K562 (cell line): ENCODE measurements around the gene NUDT2. TPM values are rescaled to one million over a fixed set of nuclear protein-coding genes. Genes with fewer than 3 reads are reported as not detected.

ENCODE experiments used
- ARID4B ChIP-seq: sonication (generic); formaldehyde crosslinking; IDR thresholded peaks from 2 replicates; pipeline ENCODE4 v1.8.0; 2022; ENCODE audit warnings: mild to moderate bottlenecking, missing genetic modification reagents
- BMI1 ChIP-seq: fragments of 150-350 bp; IDR thresholded peaks from 2 replicates; pipeline ENCODE4 v1.6.1; 2014; ENCODE audit warnings: low read length
- CTBP1 ChIP-seq: fragments of 450-650 bp; IDR thresholded peaks from 2 replicates; pipeline ENCODE4 v1.6.1; 2016; ENCODE audit warnings: borderline replicate concordance
- E2F3 ChIP-seq: fragments of 250-450 bp; sonication (Bioruptor Pico); IDR thresholded peaks from 2 replicates; pipeline ENCODE4 v1.4.0; 2020; ENCODE audit warnings: mild to moderate bottlenecking
- ETS2 ChIP-seq: IDR thresholded peaks from 2 replicates; pipeline ENCODE4 v1.6.1; 2016; ENCODE audit warnings: borderline replicate concordance, missing genetic modification characterization, mild to moderate bottlenecking, moderate library complexity, missing compliant biosample characterization; ENCODE audit not compliant: poor library complexity, severe bottlenecking
- ETV1 ChIP-seq: fragments of 450-650 bp; conservative IDR thresholded peaks from 2 replicates; pipeline ENCODE4 v1.6.1; 2016; ENCODE audit warnings: missing genetic modification characterization, control low read depth, low read depth, missing compliant biosample characterization
- KLF1 ChIP-seq: fragments of 450-650 bp; IDR thresholded peaks from 2 replicates; pipeline ENCODE4 v1.6.1; 2016; ENCODE audit warnings: missing genetic modification characterization, missing compliant biosample characterization
- KLF13 ChIP-seq: fragments of 450-650 bp; IDR thresholded peaks from 2 replicates; pipeline ENCODE4 v1.6.1; 2016; ENCODE audit warnings: missing genetic modification characterization, low read depth, mild to moderate bottlenecking, missing compliant biosample characterization, moderate library complexity, borderline replicate concordance
- PRMT5 ChIP-seq: sonication (generic); formaldehyde crosslinking; IDR thresholded peaks from 2 replicates; pipeline ENCODE4 v1.5.0; 2020; ENCODE audit warnings: missing genetic modification reagents
- SNIP1 ChIP-seq: fragments of 450-650 bp; IDR thresholded peaks from 2 replicates; pipeline ENCODE4 v1.7.1; 2017; ENCODE audit warnings: low read depth, mild to moderate bottlenecking
- TAF1 ChIP-seq: IDR thresholded peaks from 2 replicates; pipeline ENCODE4 v1.6.1; 2011; ENCODE audit warnings: mild to moderate bottlenecking, low read length, moderate library complexity; ENCODE audit not compliant: insufficient read depth, control insufficient read depth, severe bottlenecking; ENCODE audit errors: extremely low read depth
- ZBTB7A ChIP-seq: IDR thresholded peaks from 2 replicates; pipeline ENCODE4 v1.6.1; 2011; ENCODE audit warnings: low read depth, mild to moderate bottlenecking, low read length, moderate library complexity, borderline replicate concordance; ENCODE audit not compliant: control insufficient read depth
- ZFP30 ChIP-seq: fragments of 250-450 bp; sonication (Bioruptor Pico); IDR thresholded peaks from 2 replicates; pipeline ENCODE4 v1.8.0; 2022; ENCODE audit warnings: moderate library complexity, mild to moderate bottlenecking, inconsistent platforms, borderline replicate concordance
- ZNF124 ChIP-seq: sonication (generic); formaldehyde crosslinking; IDR thresholded peaks from 2 replicates; pipeline ENCODE4 v1.8.1; 2022; ENCODE audit warnings: missing genetic modification reagents
- ZNF165 ChIP-seq: fragments of 250-450 bp; sonication (Bioruptor Pico); IDR thresholded peaks from 2 replicates; pipeline ENCODE4 v1.4.0; 2020; ENCODE audit warnings: borderline replicate concordance
- ZNF212 ChIP-seq: fragments of 450-650 bp; formaldehyde crosslinking; IDR thresholded peaks from 2 replicates; pipeline ENCODE4 v1.4.0; 2020; ENCODE audit warnings: mild to moderate bottlenecking
- ZNF311 ChIP-seq: fragments of 250-450 bp; sonication (Bioruptor Pico); IDR thresholded peaks from 2 replicates; pipeline ENCODE4 v1.4.0; 2020; ENCODE audit warnings: mild to moderate bottlenecking, moderate library complexity
- ZSCAN29 ChIP-seq: fragments of 450-650 bp; IDR thresholded peaks from 2 replicates; pipeline ENCODE4 v1.6.1; 2017
- polyA plus RNA-seq, 8 experiments: library from polyadenylated mRNA; depleted of rRNA in 4 of 8; stranded (reverse) in 5 of 8; unstranded in 3 of 8; fragments of >200 nt; fragmentation: Nextera tagmentation in 2 of 8; fragmentation: Illumina TruSeq in 1 of 8; extraction: Ambion mirVana in 2 of 8; extraction: Trizol in 1 of 8; gene quantifications; 2 replicates each; pipeline versions ENCODE4 v1.2.1 to v1.2.3, GENCODE V29; 2011 to 2014; ENCODE audit warnings: inconsistent platforms in 1 of 8, missing spikeins in 1 of 8
- total RNA-seq, 7 experiments: library from RNA; depleted of rRNA in 6 of 7; stranded (reverse); fragments of >200 nt in 6 of 7; fragmentation: Illumina TruSeq in 2 of 7; extraction: Trizol in 2 of 7; gene quantifications; 2 replicates each; pipeline versions ENCODE4 v1.2.1 to v1.2.3, GENCODE V29; 2011 to 2021; ENCODE audit warnings: low replicate concordance in 1 of 7
- TF ChIP-seq, protein P1 (sequence below): IDR thresholded peaks from 3 replicates; pipeline ENCODE4 v1.6.1; 2011; ENCODE audit warnings: borderline replicate concordance, mild to moderate bottlenecking; ENCODE audit not compliant: insufficient read length, insufficient read depth
- TF ChIP-seq, protein P2 (sequence below): fragments of 450-650 bp; IDR thresholded peaks from one replicate; pipeline ENCODE4 v1.6.1; 2018; ENCODE audit warnings: mild to moderate bottlenecking, moderate library complexity; ENCODE audit not compliant: partially characterized antibody

The NUDT2 gene
- total and polyA plus RNA-seq, 9 of the 15 experiments (the other 6 are each of a cell fraction or from before 2014, with no cell fraction given) = 11.5 to 28.1 (median 19.0) TPM

DNA sequence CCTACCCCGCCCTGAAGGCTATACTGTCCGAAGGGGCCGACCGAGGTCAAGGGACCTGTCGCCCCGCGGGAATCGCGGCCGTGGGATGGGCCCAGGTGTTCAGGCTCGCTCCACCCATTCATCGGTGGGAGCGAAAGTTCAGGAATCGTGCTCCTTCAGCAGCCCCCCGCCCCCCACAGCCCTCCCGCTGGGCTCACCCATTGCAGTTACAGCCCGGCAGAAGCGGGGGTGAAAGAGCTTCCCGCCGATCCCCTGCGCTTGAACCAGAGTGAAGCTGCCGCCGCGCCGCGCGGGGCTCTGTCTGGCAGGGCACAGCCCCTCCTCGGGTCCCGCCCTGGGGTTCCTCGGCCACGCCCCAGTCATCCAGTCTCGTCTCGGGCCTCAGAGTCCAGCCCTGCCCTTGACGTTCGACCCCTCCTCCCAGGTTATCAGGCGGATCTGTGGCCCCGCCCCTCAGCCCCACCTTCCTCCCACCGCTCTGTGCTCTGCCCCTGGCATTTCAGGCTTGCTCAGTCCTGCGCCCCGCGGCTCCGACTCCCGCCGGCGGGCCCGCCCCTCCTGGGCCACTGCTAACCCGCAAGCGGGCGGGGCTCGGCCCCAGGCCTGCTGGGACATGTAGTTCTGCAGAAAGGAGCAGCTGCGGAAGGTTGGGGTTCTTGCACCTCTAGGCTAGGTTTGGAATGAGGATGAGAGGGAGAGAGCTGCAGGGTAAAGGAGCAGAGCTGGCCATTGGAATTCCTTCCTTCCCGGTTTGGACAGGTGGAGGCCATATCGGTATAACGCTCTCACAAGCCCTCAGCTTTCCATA, 47.4 kb downstream of the NUDT2 start, which contains the start of gene MYORG (continued):
- TF ChIP-seq ARID4B (CRISPR knock-in tag) = peak; percentile 31; the same call in 1 of the 2 replicates
- TF ChIP-seq ZNF311 (CRISPR knock-in tag) = no peak
- TF ChIP-seq ETS2 (tag) = no peak
- TF ChIP-seq ZFP30 = no peak
- no peak for TF ChIP-seq ZSCAN29
- no peak for TF ChIP-seq BMI1
- peak; percentile 32 for TF ChIP-seq TAF1
- TF ChIP-seq ZNF124 (CRISPR knock-in tag) = no peak
- no peak for TF ChIP-seq ETV1
- no peak for TF ChIP-seq SNIP1
- no peak for TF ChIP-seq KLF13 (tag)
- peak; percentile 83; the same call in 1 of the 2 replicates for TF ChIP-seq ZBTB7A
- TF ChIP-seq, protein P1, sequence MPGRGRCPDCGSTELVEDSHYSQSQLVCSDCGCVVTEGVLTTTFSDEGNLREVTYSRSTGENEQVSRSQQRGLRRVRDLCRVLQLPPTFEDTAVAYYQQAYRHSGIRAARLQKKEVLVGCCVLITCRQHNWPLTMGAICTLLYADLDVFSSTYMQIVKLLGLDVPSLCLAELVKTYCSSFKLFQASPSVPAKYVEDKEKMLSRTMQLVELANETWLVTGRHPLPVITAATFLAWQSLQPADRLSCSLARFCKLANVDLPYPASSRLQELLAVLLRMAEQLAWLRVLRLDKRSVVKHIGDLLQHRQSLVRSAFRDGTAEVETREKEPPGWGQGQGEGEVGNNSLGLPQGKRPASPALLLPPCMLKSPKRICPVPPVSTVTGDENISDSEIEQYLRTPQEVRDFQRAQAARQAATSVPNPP = no peak
- TF ChIP-seq PRMT5 (CRISPR knock-in tag) = no peak
- peak; percentile 62; the same call in 1 of the 2 replicates for TF ChIP-seq CTBP1
- no peak for TF ChIP-seq E2F3 (CRISPR knock-in tag)
- TF ChIP-seq, protein P2, sequence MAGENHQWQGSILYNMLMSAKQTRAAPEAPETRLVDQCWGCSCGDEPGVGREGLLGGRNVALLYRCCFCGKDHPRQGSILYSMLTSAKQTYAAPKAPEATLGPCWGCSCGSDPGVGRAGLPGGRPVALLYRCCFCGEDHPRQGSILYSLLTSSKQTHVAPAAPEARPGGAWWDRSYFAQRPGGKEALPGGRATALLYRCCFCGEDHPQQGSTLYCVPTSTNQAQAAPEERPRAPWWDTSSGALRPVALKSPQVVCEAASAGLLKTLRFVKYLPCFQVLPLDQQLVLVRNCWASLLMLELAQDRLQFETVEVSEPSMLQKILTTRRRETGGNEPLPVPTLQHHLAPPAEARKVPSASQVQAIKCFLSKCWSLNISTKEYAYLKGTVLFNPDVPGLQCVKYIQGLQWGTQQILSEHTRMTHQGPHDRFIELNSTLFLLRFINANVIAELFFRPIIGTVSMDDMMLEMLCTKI = no peak
- TF ChIP-seq KLF1 = 0 out of 2 replicates have a peak, but pooled peaks have one; percentile 62
- TF ChIP-seq ZNF165 (CRISPR knock-in tag) = no peak
- TF ChIP-seq ZNF212 (CRISPR knock-in tag) = no peak
